ENCODE measurements around the gene FANCL. TPM values are rescaled to one million over a fixed set of nuclear protein-coding genes. Genes with fewer than 3 reads are reported as not detected.
"Not testable (repeated sequence)": the region's sequence is repeated elsewhere in the genome, so short reads cannot be mapped to it uniquely, and the experiment has no call there.

The FANCL gene
- total RNA-seq, 2 donors from 2014 or later: 23.7 to 36.4 TPM

DNA sequence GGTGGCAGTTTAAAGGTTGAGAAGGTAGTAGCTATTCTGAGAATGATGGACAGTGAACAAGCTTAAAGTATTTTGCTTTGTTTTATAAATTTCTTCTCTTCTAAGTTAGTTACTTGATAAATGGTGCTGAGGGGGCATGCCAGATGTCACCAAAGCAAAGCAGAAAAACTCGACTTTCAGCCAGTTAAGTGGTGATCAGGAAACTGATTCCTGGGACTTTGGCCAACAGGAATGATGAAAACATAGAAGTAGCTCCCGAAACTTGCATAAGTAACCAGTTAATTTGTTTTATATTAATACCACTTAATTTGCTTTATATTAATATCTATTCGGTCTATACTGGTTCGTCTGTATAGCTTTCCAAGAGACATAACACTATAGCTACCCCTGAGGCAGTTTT lies 82.6 kb downstream of the FANCL start:
- H3K4me3 ChIP-seq: no peak overlapping the region
- WGBS: 75% methylated on average over 4 of the region's 4 CpGs
- intact Hi-C loops (cut with DNase I): no loop called here
- H3K9me3 ChIP-seq: no peaks in the 10 kb centered on the region
- no peaks in the 10 kb centered on the region for H3K4me1 ChIP-seq (replicated peaks)
- H3K27me3 ChIP-seq (replicated peaks; ENCODE audit: insufficient read depth): no peaks in the 10 kb centered on the region
- H3K36me3 ChIP-seq: no peaks in the 10 kb centered on the region
- H3K27ac ChIP-seq: no peak overlapping the region
- TF ChIP-seq POLR2A (IDR thresholded peaks at IDR 0.05) (no peak), POLR2AphosphoS5 (IDR thresholded peaks at IDR 0.05) (no peak)
- TF ChIP-seq, protein P1, sequence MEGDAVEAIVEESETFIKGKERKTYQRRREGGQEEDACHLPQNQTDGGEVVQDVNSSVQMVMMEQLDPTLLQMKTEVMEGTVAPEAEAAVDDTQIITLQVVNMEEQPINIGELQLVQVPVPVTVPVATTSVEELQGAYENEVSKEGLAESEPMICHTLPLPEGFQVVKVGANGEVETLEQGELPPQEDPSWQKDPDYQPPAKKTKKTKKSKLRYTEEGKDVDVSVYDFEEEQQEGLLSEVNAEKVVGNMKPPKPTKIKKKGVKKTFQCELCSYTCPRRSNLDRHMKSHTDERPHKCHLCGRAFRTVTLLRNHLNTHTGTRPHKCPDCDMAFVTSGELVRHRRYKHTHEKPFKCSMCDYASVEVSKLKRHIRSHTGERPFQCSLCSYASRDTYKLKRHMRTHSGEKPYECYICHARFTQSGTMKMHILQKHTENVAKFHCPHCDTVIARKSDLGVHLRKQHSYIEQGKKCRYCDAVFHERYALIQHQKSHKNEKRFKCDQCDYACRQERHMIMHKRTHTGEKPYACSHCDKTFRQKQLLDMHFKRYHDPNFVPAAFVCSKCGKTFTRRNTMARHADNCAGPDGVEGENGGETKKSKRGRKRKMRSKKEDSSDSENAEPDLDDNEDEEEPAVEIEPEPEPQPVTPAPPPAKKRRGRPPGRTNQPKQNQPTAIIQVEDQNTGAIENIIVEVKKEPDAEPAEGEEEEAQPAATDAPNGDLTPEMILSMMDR (IDR thresholded peaks at IDR 0.05): no peak
- no peak for DNase-seq (ENCODE audit: low spot score)

GRCh38 chr2:58157754-58158153 lies 83.4 kb downstream of the FANCL start:
- intact Hi-C loops (cut with DNase I): no loop called here
- H3K27ac ChIP-seq: no peak overlapping the region
- DNase-seq (ENCODE audit: low spot score): no peak
- no peaks in the 10 kb centered on the region for H3K9me3 ChIP-seq
- TF ChIP-seq POLR2A (IDR thresholded peaks at IDR 0.05) (no peak), POLR2AphosphoS5 (IDR thresholded peaks at IDR 0.05) (no peak)
- TF ChIP-seq, protein P1 (IDR thresholded peaks at IDR 0.05): no peak
- H3K36me3 ChIP-seq: no peaks in the 10 kb centered on the region
- H3K4me1 ChIP-seq (replicated peaks): no peaks in the 10 kb centered on the region
- no peaks in the 10 kb centered on the region for H3K27me3 ChIP-seq (replicated peaks; ENCODE audit: insufficient read depth)
- no peak overlapping the region for H3K4me3 ChIP-seq

- no peak for TF ChIP-seq POLR2A (IDR thresholded peaks at IDR 0.05)
- TF ChIP-seq POLR2AphosphoS5 (IDR thresholded peaks at IDR 0.05): no peak
- TF ChIP-seq, protein P1 (IDR thresholded peaks at IDR 0.05): no peak
- no peak overlapping the region for H3K27ac ChIP-seq
- H3K4me3 ChIP-seq: no peak overlapping the region
- DNase-seq (ENCODE audit: low spot score): no peak
- no peaks in the 10 kb centered on the region for H3K9me3 ChIP-seq
- H3K4me1 ChIP-seq (replicated peaks): no peaks in the 10 kb centered on the region
- no peaks in the 10 kb centered on the region for H3K36me3 ChIP-seq
- intact Hi-C loops (cut with DNase I): no loop called here
- H3K27me3 ChIP-seq (replicated peaks; ENCODE audit: insufficient read depth): no peaks in the 10 kb centered on the region
Observed at GRCh38 chr2:58156780-58157179, 84.3 kb downstream of the FANCL start.

DNA sequence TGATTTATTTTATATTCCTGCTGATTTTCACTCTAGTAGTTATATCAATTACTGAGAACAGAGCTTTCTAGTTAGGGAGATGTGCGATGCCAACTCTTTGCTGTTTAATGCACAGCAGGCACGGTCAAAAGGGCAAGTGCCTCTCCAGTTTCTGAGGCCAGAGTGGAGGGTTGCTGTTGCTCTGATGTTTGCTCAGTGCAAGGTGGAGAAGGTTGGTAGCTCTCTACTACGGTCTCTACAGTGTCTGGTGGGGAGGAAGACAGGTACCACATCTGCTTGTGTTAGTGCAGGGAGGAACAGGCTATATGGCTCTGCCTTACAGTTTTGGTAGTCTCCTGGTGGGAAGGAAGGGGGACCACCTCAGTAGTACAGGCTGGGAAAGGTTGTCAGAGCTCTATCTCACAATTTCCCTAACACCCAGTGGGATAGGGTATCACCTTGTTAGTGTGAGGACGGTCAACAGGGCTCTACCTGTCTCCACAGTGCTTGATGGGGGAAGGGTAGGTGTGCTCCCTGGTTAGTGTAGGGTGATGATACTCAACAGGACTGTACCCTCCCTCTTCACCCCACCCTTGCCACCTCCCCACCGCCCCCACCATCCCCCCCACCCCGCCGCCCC lies 85.9 kb downstream of the FANCL start:
- H3K27me3 ChIP-seq (replicated peaks; ENCODE audit: insufficient read depth): no peaks in the 10 kb centered on the region
- H3K4me3 ChIP-seq: no peak overlapping the region
- DNase-seq (ENCODE audit: low spot score): no peak
- no peaks in the 10 kb centered on the region for H3K9me3 ChIP-seq
- intact Hi-C loops (cut with DNase I): no loop called here
- WGBS: 91% methylated on average over 7 of the region's 7 CpGs
- TF ChIP-seq, protein P1 (IDR thresholded peaks at IDR 0.05): no peak
- TF ChIP-seq POLR2AphosphoS5 (IDR thresholded peaks at IDR 0.05): no peak
- no peak for TF ChIP-seq POLR2A (IDR thresholded peaks at IDR 0.05)
- H3K27ac ChIP-seq: no peak overlapping the region
- no peaks in the 10 kb centered on the region for H3K4me1 ChIP-seq (replicated peaks)
- no peaks in the 10 kb centered on the region for H3K36me3 ChIP-seq

DNA sequence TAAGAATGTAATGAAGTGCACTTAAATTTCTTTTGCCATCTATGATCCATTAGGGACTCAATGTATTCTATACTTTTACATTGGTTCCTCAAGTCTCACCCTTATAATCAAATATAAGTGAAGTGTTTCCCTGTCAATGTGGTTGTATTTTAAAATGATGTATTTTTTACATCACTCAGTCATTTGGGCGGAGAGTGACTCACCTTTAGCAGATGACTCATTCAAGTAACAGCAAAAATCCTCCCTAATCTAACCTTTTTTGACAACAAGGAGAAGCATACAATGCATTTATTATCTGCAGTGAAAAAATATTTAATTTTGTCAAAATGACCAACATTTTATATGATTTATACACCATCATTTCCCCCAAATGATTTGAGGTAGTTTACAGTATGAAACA lies 94.4 kb downstream of the FANCL start:
- intact Hi-C loops (cut with DNase I): no loop called here
- Histone ChIP-seq H3K36me3 (peaks cover 0 to 2% of the 10 kb centered on the region in 2 donors), H3K27ac (no peak overlapping the region), H3K4me1 (replicated peaks) (no peaks in the 10 kb centered on the region), H3K9me3 (no peaks in the 10 kb centered on the region), H3K27me3 (replicated peaks; ENCODE audit: insufficient read depth) (no peaks in the 10 kb centered on the region), H3K4me3 (no peak overlapping the region)
- 89% methylated on average over 1 of the region's 1 CpG for WGBS
- TF ChIP-seq POLR2AphosphoS5 (IDR thresholded peaks at IDR 0.05): no peak
- TF ChIP-seq, protein P1 (IDR thresholded peaks at IDR 0.05): no peak
- no peak for TF ChIP-seq POLR2A (IDR thresholded peaks at IDR 0.05)
- DNase-seq (ENCODE audit: low spot score): no peak

DNA sequence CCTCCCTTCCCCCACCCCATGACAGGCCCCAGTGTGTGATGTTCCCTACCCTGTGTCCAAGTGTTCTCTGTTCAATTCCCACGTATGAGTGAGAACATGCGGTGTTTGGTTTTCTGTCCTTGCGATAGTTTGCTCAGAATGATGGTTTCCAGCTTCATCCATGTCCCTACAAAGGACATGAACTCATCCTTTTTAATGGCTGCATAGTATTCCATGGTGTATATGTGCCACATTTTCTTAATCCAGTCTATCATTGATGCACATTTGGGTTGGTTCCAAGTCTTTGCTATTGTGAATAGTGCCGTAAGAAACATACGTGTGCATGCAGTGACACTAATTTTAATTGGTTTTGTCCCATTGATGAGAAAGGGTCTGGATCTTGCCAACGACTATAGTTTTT lies 95.4 kb downstream of the FANCL start:
- H3K36me3 ChIP-seq; DNase-seq (ENCODE audit: low spot score); H3K9me3 ChIP-seq; H3K4me3 ChIP-seq; intact Hi-C loops (cut with DNase I); H3K27ac ChIP-seq; H3K27me3 ChIP-seq (replicated peaks; ENCODE audit: insufficient read depth); H3K4me1 ChIP-seq (replicated peaks): not testable (repeated sequence)
- 98% methylated on average over 6 of the region's 6 CpGs for WGBS
